COLO668 (cell line): ENCODE results near the gene OTC.

Experiments
- DNase-seq: peaks from one replicate; lab custom pipeline; 2025; ENCODE audit not compliant: unreplicated experiment; lab: John Stamatoyannopoulos, UW

OTC gene

DNA sequence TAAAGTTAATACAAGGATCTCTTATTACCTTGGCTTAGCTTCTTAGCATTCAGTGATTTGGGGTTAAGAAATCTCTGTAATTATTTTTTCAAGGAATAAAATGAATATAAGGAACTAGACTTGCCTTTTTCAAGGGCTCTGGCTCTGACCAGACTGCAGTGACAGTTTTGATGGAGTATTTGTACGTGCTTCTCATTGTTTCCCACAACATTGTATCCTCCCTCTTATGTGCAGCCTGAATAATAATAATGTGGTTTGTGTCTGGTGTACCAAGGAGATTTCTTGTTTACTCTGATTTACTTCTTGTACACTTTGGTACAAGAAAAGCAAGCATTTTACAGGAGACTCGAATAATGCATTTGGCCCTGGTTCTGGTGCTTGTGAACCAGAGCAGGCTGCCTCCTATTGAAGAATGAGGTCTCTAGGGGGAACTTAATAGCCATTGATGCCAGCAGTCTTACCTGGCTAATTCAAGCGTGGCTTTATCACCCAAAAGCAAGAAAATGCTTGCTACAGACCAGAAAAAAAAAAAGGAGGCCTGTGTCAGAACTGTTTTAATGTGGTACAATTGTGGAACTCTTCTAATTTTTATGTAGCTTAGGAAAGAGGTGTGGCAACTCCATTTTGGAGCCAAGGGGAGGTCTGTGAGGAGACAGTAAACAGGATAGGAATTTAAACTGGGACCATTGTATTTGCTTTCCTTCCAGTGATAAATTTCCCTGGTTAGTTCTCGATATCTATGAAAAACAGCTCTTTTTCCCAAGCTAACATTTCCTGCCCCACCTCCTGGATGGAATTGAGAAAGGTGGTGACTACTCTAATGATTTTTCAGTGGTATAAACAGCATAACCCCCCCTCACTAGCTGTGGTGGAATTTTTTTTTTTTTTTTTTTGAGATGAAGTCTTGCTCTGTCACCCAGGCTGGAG lies 5.6 kb downstream of the OTC start:
- no peak for DNase-seq

DNA sequence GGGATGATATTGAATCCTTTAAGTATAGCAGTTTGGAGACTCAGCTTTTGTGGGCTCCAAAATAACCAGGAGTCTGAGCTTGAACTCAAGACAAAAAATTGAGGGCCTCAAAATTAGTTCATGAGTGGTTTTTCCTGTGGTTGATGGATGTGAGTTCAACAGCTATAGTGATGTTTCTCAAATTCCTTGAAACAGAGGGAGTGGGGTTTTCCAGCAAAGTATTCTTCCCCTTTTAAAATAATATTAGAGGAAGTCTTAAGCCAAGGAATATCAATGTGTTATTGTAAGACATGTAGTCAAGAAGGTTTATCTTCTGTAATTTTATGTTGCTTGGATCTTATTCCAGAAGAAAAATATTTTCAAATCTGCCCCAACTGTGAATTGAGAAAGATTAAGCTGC lies 10.6 kb downstream of the OTC start:
- no peak for DNase-seq

- DNase-seq = no peak
Observed at GRCh38 chrX:38365954-38366353, 13.6 kb downstream of the OTC start.

DNA sequence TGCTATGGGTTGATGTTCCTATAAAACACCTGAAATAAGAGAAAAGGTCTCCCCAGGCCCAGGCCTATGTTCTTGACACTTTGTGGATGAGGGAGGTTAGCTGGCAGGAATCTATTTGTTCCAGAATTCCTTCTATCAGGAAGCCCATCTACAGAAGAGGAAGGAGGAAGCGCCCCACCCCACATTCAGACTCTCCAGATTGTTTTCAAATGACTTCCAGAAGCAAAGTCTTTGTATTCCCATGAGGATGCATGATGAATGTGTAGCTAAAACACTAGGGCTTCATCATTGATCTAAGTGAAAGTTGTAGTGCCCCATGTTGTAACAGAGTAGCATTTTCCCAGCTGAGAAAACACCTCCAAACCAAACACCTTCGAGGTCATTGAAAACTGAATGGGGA lies 16.4 kb downstream of the OTC start:
- no peak for DNase-seq

DNA sequence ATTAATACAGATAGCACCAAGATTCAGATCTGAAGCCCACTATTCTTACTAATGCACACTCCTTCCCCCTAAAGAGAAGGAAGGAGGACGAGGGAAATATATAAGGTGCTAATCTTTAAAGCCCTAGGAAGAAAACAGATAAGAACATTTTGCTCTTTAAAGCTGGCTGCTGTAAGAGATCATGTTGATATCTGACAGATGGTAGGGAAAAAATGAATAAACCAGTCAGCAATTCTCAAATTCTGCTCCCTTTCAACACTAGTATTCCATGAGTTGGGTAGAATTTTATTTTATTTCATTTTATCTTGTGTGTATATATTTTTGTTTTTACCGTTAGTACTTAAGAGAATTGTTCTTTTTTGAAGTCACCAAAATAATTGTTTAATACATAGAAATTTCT lies 19.2 kb downstream of the OTC start:
- DNase-seq = no peak

- no peak for DNase-seq
Observed at GRCh38 chrX:38374431-38374830, 22.0 kb downstream of the OTC start.

- DNase-seq = peak; percentile 2
Observed at GRCh38 chrX:38375891-38376290, 23.5 kb downstream of the OTC start.

DNA sequence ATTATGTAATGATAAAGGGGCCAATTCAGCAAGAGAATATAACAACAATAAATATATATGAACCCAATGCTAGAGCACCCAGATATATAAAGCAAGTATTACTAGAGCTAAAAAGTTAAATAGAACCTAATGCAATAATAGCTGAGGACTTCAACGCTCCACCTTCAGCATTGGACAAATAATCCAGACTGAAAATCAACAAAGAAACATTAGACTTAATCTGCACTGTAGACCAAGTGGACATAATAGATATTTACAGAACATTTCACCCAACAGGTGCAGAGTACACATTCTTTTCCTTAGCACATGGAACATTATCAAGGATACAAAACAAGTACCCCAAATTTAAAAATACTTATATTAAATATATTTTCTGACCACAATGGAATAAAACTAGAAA lies 24.3 kb downstream of the OTC start:
- DNase-seq = no peak

DNA sequence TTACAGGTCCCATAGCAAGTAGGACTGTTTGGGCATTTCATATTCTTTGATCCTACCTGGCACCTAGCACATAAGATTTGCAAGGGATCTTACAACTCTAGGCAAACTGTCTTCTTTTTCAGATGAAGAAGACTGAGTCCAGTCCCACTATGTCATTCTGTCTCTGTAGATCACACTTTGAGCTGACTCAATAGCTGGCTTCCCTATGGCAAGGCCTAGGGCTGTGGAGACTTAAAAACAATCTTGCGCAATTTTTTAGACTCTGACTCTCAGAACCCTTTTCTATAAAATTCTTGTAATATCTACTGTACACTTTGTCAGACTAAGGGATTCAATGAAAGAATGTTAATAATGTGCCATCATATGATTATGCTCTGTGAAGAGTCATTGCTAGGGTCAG lies 26.7 kb downstream of the OTC start:
- DNase-seq = no peak

DNA sequence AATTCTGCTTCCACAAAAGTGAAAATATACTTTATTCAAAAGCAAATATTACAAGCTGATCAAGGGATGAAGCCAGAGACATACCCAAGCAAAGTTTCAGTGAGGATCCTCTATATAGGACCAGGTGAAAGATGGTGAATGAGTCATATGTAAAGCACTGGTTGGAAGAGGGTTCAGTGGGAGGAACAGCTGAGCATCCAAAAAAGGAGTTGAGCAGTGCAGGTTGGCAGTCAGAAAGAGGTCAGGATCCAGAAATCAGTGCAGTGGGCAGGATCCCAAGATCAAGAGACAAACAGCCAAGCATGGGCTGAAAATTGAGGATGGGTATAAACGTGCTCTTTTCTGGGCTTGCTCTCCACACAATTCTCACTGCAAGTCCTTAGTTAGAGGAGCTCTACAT lies 30.3 kb downstream of the OTC start:
- no peak for DNase-seq

DNA sequence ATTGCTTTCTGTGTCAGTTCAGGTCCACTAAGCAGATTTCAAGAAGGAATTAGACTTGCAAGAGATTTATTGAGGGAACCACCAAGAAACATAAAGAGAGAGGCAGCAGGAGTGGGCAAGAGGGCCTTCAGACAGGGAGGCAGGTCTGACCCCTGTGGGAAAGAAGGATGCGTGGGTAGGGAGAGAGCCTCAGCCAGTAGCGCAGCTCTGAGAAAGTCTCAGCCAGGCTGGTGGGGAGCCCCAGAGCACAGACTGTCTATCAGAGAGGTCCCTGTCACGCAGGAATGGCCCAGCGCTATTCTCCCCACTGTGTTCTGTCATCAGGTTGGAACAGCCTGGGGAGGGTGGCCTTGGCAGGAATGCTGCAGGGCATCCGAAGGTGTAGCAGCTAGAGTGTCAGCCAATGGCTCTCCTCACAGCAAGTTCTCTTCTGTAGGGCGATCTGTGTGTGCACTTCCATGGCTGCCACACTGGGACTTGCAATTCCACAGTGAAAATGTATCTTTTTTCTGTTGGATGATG lies 48.0 kb downstream of the OTC start:
- no peak for DNase-seq

DNA sequence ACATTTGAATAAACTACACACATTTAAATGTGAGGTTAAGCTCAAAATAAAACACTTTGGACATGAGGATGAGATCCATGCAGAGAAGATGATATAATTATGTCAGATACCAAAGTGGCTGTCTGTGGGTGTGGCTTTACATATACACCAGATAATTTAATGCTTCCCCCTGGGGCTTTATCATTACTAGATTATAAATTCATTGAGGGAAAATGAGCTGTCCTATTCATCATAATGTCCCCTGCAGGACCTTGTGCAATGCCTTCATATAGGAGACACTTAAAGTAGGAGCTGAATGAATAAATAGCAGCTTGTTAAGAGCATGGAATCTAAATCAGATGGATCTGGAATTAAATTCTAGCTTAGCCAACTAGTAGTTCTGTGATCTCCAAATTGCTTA lies 49.7 kb downstream of the OTC start:
- no peak for DNase-seq

DNA sequence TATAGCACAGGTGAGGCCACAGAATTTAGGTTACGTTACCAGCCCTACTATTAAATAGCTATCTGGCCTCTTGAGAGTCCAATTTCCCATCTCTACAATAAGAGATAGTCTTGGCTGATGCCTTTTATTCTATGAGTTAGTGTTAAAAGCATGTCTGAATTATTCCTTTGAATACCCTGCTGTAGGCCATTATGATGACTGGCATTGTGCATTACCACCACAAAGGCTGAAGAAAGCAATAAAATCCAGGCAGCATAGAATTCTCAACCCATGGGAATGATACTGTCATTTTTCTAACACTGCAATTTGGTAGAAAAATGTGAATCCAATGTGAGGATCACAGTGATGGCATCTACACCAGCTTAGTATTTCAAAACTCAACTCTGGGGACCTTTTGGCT lies 51.4 kb downstream of the OTC start:
- no peak for DNase-seq

GRCh38 chrX:38407126-38407525 lies 54.7 kb downstream of the OTC start:
- DNase-seq = no peak

DNA sequence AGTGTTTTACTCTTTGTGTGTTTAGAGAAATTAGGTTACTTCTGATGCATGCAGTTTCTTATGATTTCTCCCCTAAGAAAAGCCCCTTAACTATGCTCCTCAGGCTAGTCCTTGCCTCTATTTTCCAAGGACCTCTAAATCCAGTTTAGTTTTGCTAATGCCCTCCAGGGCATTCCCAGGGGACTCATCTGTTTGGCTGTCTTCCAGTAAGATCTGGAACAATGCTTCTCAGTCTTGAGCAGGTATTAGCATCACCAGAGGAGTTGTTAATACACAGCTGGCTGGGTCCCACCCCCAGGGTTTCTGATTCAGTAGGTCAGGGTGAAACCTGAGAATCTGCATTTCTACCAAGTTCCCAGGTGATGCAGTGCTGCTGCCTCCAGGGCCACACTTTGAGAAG lies 56.9 kb downstream of the OTC start:
- DNase-seq = no peak

GRCh38 chrX:38426785-38427184 lies 74.4 kb downstream of the OTC start:
- peak; percentile 21 for DNase-seq

GRCh38 chrX:38431525-38431924 lies 79.1 kb downstream of the OTC start:
- DNase-seq = no peak

DNA sequence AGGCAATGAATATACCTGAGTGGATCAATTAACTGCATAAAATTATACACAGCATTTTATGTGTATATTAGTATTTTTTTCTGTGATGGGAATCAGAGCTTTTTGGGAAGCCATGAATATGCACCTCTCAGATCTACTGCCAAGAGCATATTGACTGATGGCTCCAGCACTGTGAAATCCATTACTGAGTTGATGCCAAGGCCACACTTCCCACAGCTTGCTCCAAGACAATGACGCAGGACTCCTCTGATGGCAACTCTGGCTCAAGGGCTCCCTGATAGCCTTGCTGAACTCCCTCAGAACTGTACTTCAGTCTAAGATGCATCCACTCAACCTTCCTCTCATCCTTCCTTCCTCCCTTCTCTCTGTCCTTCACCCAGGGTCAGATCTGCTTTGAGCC lies 82.7 kb downstream of the OTC start:
- DNase-seq = no peak

DNA sequence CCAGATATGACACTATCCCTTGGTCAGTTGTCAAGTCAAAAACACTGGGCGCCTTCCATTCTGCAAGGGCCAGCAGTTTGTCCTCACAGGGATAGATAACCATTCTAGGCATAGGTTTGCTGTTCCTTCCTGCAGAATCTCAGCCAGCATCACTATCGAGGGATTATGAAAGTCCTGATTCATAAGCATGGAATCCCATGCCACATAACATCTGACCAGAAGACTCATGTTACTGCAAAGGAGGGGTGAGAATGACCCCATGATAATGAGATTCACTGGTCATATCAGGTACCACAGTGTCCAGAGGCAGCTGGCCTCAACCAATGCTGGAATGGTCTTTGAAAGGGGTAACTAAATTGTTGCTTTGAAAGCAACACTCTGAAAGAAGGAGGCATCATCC lies 84.7 kb downstream of the OTC start:
- DNase-seq = no peak

GRCh38 chrX:38438321-38438720 lies 85.9 kb downstream of the OTC start:
- DNase-seq = no peak

DNA sequence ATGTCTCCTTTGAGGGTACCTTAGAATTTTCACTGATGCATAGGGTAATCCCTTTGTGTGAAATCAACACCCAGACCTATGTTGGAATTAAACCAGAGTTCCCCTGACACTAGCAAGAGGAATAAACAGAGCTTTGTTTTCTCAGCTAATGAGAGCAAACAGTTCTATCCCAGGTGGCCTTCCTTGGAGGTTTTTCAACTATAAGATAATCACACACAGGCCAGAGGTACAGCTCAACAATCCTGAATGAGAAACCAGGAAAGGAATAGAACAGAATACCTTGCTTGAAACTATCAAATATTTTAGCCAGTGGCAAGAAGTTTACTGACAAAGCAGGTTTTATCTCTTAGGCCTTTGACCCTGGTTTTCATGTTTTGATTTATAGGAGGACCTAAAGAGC lies 100.2 kb downstream of the OTC start:
- peak; percentile 2 for DNase-seq

- DNase-seq = no peak
Observed at GRCh38 chrX:38458071-38458470, 105.7 kb downstream of the OTC start.

DNA sequence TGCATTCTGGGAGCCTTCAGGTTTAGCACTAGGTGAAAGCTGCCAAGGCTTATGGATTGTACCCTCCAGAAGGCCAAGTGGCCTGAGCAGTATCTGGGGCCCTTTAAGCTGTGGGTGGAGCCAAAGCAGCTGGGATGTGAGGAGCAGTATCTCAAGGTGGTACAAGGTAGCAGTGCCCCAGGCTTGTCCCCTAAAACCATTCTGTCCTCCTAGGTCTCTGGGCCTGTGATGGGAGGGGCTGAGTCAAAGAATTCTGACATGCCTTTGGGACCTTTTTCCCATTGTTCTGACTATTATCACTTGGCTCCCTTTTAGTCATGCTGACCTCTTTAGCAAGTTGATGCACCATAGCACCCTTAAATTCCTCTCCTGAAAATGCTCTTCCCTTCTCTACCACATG lies 109.9 kb downstream of the OTC start:
- no peak for DNase-seq
